Esophagus (tissue), 2 donors: Measurements from ENCODE around the gene FLT3. TPM values are rescaled to one million over a fixed set of nuclear protein-coding genes. Genes with fewer than 3 reads are reported as not detected.

Experiments used
- H3K27ac ChIP-seq, 2 donors: one replicate each; pipeline ENCODE4 v1.5.1; 2013; ENCODE audit warnings: low read depth in 2 of 2, mild to moderate bottlenecking in 2 of 2, inconsistent platforms in 1 of 2, low read length in 1 of 2, moderate library complexity in 1 of 2
- H3K27me3 ChIP-seq, 2 donors: one replicate each; pipeline ENCODE4 v1.6.1; 2013; ENCODE audit warnings: low read length in 2 of 2, control low read depth in 1 of 2, mild to moderate bottlenecking in 1 of 2; ENCODE audit not compliant: insufficient read depth in 2 of 2, control insufficient read depth in 1 of 2
- H3K36me3 ChIP-seq, 2 donors: one replicate each; pipeline ENCODE4 v1.6.1; 2013; ENCODE audit warnings: low read length in 1 of 2; ENCODE audit not compliant: control insufficient read depth in 2 of 2, insufficient read depth in 2 of 2
- H3K4me1 ChIP-seq, 2 donors: one replicate each; pipeline ENCODE4 v1.6.1; 2013; ENCODE audit warnings: low read length in 1 of 2; ENCODE audit not compliant: control insufficient read depth in 2 of 2, insufficient read depth in 2 of 2
- H3K4me3 ChIP-seq, 2 donors: one replicate each; pipeline ENCODE4 v1.5.1; 2013; ENCODE audit warnings: low read length in 2 of 2, mild to moderate bottlenecking in 2 of 2, low read depth in 1 of 2, moderate library complexity in 1 of 2
- H3K9me3 ChIP-seq, 2 donors: one replicate each; pipeline ENCODE4 v1.6.1; 2013; ENCODE audit warnings: mild to moderate bottlenecking in 2 of 2, low read depth in 1 of 2, low read length in 1 of 2, moderate library complexity in 1 of 2; ENCODE audit not compliant: control insufficient read depth in 2 of 2, insufficient read depth in 1 of 2
- WGBS, 2 donors: extraction: QIAGEN DNeasy Blood & Tissue Kit; methylation state at CpG; one replicate each; pipeline ENCODE4 v1.1.7; 2013; 5-methylcytosine and 5-hydroxymethylcytosine counted together
- polyA plus RNA-seq, 2 donors: library from polyadenylated mRNA; stranded (reverse); fragments of 200-250 nt; gene quantifications; one replicate each; pipeline ENCODE4 v1.2.3, GENCODE V29; 2013
- donor health status: healthy with polysubstance abuse.
- donor health status: Bipolar disorder and iron deficiency.

Gene FLT3
- polyA plus RNA-seq, 2 donors: 0.08 to 0.19 TPM

- no peaks in the 10 kb centered on the region for H3K9me3 ChIP-seq
- H3K4me3 ChIP-seq: no peak overlapping the region
- no peaks in the 10 kb centered on the region for H3K27me3 ChIP-seq
- H3K36me3 ChIP-seq: no peaks in the 10 kb centered on the region
- H3K4me1 ChIP-seq: no peaks in the 10 kb centered on the region
- WGBS, 2 donors: 80 to 82% methylated on average over 6 of the region's 6 CpGs
- H3K27ac ChIP-seq: no peak overlapping the region
Observed at GRCh38 chr13:28048768-28049167, 51.6 kb downstream of the FLT3 start.

- Histone ChIP-seq H3K4me1 (no peaks in the 10 kb centered on the region), H3K27ac (no peak overlapping the region), H3K27me3 (no peaks in the 10 kb centered on the region), H3K36me3 (no peaks in the 10 kb centered on the region), H3K4me3 (no peak overlapping the region), H3K9me3 (no peaks in the 10 kb centered on the region)
- 60 to 61% methylated on average over 7 of the region's 7 CpGs for WGBS, 2 donors
Observed at GRCh38 chr13:28047757-28048388, 52.5 kb downstream of the FLT3 start.

- no peaks in the 10 kb centered on the region for H3K27me3 ChIP-seq
- no peaks in the 10 kb centered on the region for H3K4me1 ChIP-seq
- H3K36me3 ChIP-seq: no peaks in the 10 kb centered on the region
- no peaks in the 10 kb centered on the region for H3K9me3 ChIP-seq
- no peak overlapping the region for H3K27ac ChIP-seq
- no peak overlapping the region for H3K4me3 ChIP-seq
- WGBS, 2 donors: 60 to 67% methylated on average over 4 of the region's 4 CpGs
Observed at GRCh38 chr13:28046981-28047380, 53.4 kb downstream of the FLT3 start.

GRCh38 chr13:28045861-28046260 is 54.5 kb downstream of the FLT3 start:
- Histone ChIP-seq H3K4me1 (no peaks in the 10 kb centered on the region), H3K36me3 (no peaks in the 10 kb centered on the region), H3K9me3 (no peaks in the 10 kb centered on the region), H3K27me3 (no peaks in the 10 kb centered on the region), H3K4me3 (no peak overlapping the region), H3K27ac (no peak overlapping the region)
- WGBS, 2 donors: 59 to 64% methylated on average over 3 of the region's 3 CpGs

- WGBS, 2 donors: 85 to 86% methylated on average over 2 of the region's 2 CpGs
- no peaks in the 10 kb centered on the region for H3K4me1 ChIP-seq
- H3K36me3 ChIP-seq: no peaks in the 10 kb centered on the region
- no peak overlapping the region for H3K4me3 ChIP-seq
- no peaks in the 10 kb centered on the region for H3K27me3 ChIP-seq
- H3K27ac ChIP-seq: no peak overlapping the region
- H3K9me3 ChIP-seq: no peaks in the 10 kb centered on the region
Observed at GRCh38 chr13:28044608-28045007, 55.8 kb downstream of the FLT3 start.

GRCh38 chr13:28043224-28043623 is 57.2 kb downstream of the FLT3 start:
- H3K36me3 ChIP-seq: no peaks in the 10 kb centered on the region
- 74 to 85% methylated on average over 4 of the region's 4 CpGs for whole genome bisulfite sequencing, 2 donors
- no peaks in the 10 kb centered on the region for H3K27me3 ChIP-seq
- no peak overlapping the region for H3K4me3 ChIP-seq
- H3K9me3 ChIP-seq: no peaks in the 10 kb centered on the region
- H3K27ac ChIP-seq: no peak overlapping the region
- no peaks in the 10 kb centered on the region for H3K4me1 ChIP-seq

- WGBS, 2 donors: 71 to 79% methylated on average over 8 of the region's 8 CpGs
- H3K36me3 ChIP-seq: no peaks in the 10 kb centered on the region
- H3K4me3 ChIP-seq: no peak overlapping the region
- no peaks in the 10 kb centered on the region for H3K27me3 ChIP-seq
- H3K4me1 ChIP-seq: no peaks in the 10 kb centered on the region
- H3K9me3 ChIP-seq: no peaks in the 10 kb centered on the region
- no peak overlapping the region for H3K27ac ChIP-seq
Observed at GRCh38 chr13:28041501-28041900, 58.9 kb downstream of the FLT3 start.

- Histone ChIP-seq H3K4me3 (no peak overlapping the region), H3K9me3 (no peaks in the 10 kb centered on the region), H3K4me1 (no peaks in the 10 kb centered on the region), H3K27me3 (no peaks in the 10 kb centered on the region), H3K36me3 (no peaks in the 10 kb centered on the region), H3K27ac (no peak overlapping the region)
- 58 to 60% methylated on average over 4 of the region's 4 CpGs for WGBS, 2 donors
Observed at GRCh38 chr13:28041031-28041461, 59.3 kb downstream of the FLT3 start.

GRCh38 chr13:28037399-28037798 is 63.0 kb downstream of the FLT3 start:
- Histone ChIP-seq H3K4me3 (no peak overlapping the region), H3K27ac (no peak overlapping the region), H3K27me3 (no peaks in the 10 kb centered on the region), H3K9me3 (no peaks in the 10 kb centered on the region), H3K4me1 (no peaks in the 10 kb centered on the region), H3K36me3 (no peaks in the 10 kb centered on the region)
- 68 to 71% methylated on average over 2 of the region's 2 CpGs for WGBS, 2 donors

- no peaks in the 10 kb centered on the region for H3K4me1 ChIP-seq
- no peaks in the 10 kb centered on the region for H3K36me3 ChIP-seq
- WGBS, 2 donors: 49% methylated on average over 6 of the region's 6 CpGs
- H3K27ac ChIP-seq: no peak overlapping the region
- H3K4me3 ChIP-seq: no peak overlapping the region
- no peaks in the 10 kb centered on the region for H3K27me3 ChIP-seq
- no peaks in the 10 kb centered on the region for H3K9me3 ChIP-seq
Observed at GRCh38 chr13:28035146-28035782, 65.1 kb downstream of the FLT3 start.
